Measurements from ENCODE around the gene NT5DC4.

NT5DC4 gene

GRCh38 chr2:112690853-112691401, 29.9 kb upstream of the NT5DC4 start:
- TF ChIP-seq FOXP2 (optimal IDR thresholded peaks at IDR 0.05; ENCODE audit: borderline replicate concordance, extremely low read depth, extremely low read length, insufficient read depth) = peak; percentile 30
- no peak for TF ChIP-seq SIN3A (IDR thresholded peaks at IDR 0.05; ENCODE audit: borderline replicate concordance, insufficient read depth, low read length)

DNA sequence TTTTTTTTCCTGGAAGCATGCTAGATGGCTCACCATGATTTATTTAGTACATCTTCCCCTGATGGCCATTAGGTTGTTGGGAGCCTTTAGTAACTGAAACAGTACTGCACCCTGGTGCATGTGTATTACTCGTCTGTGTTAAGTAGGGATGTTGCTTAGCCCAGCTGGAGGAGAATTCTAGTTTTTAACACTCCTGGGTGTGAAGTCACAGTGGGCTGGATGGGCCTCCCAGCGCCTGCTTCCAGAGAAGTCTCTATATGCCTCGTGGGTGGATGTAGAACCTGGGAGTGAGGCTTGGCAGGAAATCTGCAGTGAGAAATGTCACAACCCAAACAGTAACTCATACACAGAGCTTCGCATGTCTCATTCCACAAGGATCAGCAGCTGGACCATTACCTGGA, 28.9 kb upstream of the NT5DC4 start:
- no peak for TF ChIP-seq POLR2AphosphoS5 (IDR thresholded peaks at IDR 0.05; ENCODE audit: low read depth, low read length)
- no peak for TF ChIP-seq FOXP2 (optimal IDR thresholded peaks at IDR 0.05; ENCODE audit: borderline replicate concordance, extremely low read depth, extremely low read length, insufficient read depth)

DNA sequence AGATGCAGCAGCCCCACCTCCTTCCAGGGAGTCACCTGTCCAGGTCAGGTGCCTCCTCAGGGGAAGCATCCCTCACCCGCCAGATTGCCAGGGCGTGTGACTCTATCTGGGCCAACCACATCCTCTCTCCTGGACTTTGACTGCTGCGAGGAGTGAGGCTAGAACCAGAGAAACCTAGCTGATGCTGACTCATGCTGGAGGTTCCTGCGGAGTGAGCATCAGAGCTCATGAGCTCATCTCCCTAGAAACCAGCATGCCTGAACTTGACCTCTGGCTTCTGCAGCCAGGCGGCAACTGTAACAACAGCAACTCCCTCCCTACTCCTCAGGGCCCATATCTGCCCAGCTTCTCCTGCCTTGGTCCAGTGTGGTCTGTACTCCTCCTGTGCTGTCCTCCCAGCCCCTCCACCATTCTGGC, 28.3 kb upstream of the NT5DC4 start:
- TF ChIP-seq FOXP2 (optimal IDR thresholded peaks at IDR 0.05; ENCODE audit: borderline replicate concordance, extremely low read depth, extremely low read length, insufficient read depth) = peak; percentile 42
- TF ChIP-seq POLR2AphosphoS5 (IDR thresholded peaks at IDR 0.05; ENCODE audit: low read depth, low read length) = no peak

DNA sequence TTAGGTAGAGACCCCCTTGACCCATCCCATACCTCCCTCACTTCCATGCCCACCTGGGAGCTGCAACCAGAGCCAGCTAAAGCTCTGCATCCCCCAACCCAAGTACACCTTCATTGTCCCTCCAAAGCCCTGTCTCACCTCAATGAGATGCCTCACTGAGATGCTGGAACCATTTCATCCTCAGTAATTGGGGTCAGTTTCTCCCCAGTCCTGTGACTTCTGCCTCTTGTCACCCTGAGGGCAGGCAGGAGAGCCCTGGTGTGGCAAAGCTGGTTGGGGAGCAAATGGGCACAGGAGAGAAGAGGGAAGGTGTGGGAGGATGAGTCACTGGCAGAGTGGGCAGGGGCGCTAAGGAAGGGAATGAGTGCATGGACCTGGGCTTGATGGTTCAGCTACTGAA, 27.9 kb upstream of the NT5DC4 start:
- TF ChIP-seq TAF1 (IDR thresholded peaks at IDR 0.05; ENCODE audit: borderline replicate concordance, insufficient read depth, low read length) (no peak), SIN3A (IDR thresholded peaks at IDR 0.05; ENCODE audit: borderline replicate concordance, insufficient read depth, low read length) (no peak), FOXP2 (optimal IDR thresholded peaks at IDR 0.05; ENCODE audit: borderline replicate concordance, extremely low read depth, extremely low read length, insufficient read depth) (no peak), POLR2AphosphoS5 (IDR thresholded peaks at IDR 0.05; ENCODE audit: low read depth, low read length) (no peak)
- TF ChIP-seq, protein P1, sequence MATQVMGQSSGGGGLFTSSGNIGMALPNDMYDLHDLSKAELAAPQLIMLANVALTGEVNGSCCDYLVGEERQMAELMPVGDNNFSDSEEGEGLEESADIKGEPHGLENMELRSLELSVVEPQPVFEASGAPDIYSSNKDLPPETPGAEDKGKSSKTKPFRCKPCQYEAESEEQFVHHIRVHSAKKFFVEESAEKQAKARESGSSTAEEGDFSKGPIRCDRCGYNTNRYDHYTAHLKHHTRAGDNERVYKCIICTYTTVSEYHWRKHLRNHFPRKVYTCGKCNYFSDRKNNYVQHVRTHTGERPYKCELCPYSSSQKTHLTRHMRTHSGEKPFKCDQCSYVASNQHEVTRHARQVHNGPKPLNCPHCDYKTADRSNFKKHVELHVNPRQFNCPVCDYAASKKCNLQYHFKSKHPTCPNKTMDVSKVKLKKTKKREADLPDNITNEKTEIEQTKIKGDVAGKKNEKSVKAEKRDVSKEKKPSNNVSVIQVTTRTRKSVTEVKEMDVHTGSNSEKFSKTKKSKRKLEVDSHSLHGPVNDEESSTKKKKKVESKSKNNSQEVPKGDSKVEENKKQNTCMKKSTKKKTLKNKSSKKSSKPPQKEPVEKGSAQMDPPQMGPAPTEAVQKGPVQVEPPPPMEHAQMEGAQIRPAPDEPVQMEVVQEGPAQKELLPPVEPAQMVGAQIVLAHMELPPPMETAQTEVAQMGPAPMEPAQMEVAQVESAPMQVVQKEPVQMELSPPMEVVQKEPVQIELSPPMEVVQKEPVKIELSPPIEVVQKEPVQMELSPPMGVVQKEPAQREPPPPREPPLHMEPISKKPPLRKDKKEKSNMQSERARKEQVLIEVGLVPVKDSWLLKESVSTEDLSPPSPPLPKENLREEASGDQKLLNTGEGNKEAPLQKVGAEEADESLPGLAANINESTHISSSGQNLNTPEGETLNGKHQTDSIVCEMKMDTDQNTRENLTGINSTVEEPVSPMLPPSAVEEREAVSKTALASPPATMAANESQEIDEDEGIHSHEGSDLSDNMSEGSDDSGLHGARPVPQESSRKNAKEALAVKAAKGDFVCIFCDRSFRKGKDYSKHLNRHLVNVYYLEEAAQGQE (IDR thresholded peaks at IDR 0.05; ENCODE audit: insufficient read depth in 1 of 2, low read depth in 2 of 2, low read length in 2 of 2) = no peak

- no peak for TF ChIP-seq FOXP2 (optimal IDR thresholded peaks at IDR 0.05; ENCODE audit: borderline replicate concordance, extremely low read depth, extremely low read length, insufficient read depth)
- TF ChIP-seq TAF1 (IDR thresholded peaks at IDR 0.05; ENCODE audit: borderline replicate concordance, insufficient read depth, low read length) = no peak
- TF ChIP-seq POLR2AphosphoS5 (IDR thresholded peaks at IDR 0.05; ENCODE audit: low read depth, low read length) = no peak
- TF ChIP-seq SIN3A (IDR thresholded peaks at IDR 0.05; ENCODE audit: borderline replicate concordance, insufficient read depth, low read length) = no peak
- TF ChIP-seq, protein P1 (IDR thresholded peaks at IDR 0.05; ENCODE audit: insufficient read depth in 1 of 2, low read depth in 2 of 2, low read length in 2 of 2) = no peak
Measured at GRCh38 chr2:112693596-112693995, 27.2 kb upstream of the NT5DC4 start.

DNA sequence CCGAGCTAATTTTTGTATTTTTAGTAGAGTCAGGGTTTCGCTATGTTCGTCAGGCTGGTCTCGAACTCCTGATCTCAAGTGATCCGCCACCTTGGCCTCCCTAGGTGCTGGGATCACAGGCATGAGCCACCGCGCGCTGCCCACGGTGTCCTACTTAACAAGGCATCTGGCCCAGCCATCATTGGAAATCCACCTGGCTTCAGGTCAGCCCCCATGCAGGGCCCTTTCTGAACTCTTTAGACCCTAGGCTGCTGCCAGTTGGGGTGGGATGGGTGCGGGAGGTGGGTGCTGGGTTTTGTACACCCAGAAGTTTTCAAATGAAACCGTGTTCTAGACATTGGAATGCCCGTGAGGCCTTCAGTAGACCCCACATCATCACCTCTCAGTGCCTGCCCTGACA, 26.6 kb upstream of the NT5DC4 start:
- TF ChIP-seq, protein P1 (IDR thresholded peaks at IDR 0.05; ENCODE audit: insufficient read depth in 1 of 2, low read depth in 2 of 2, low read length in 2 of 2) = no peak
- TF ChIP-seq FOXP2 (optimal IDR thresholded peaks at IDR 0.05; ENCODE audit: borderline replicate concordance, extremely low read depth, extremely low read length, insufficient read depth) (no peak), SIN3A (IDR thresholded peaks at IDR 0.05; ENCODE audit: borderline replicate concordance, insufficient read depth, low read length) (no peak), POLR2AphosphoS5 (IDR thresholded peaks at IDR 0.05; ENCODE audit: low read depth, low read length) (no peak), TAF1 (IDR thresholded peaks at IDR 0.05; ENCODE audit: borderline replicate concordance, insufficient read depth, low read length) (no peak)

All from PFSK-1 (cell line).